Neural cell (in vitro differentiated cells): ENCODE data around the gene SLC25A47. TPM values are rescaled to one million over a fixed set of nuclear protein-coding genes. Genes with fewer than 3 reads are reported as not detected.
"Not testable (repeated sequence)": the region's sequence is repeated elsewhere in the genome, so short reads cannot be mapped to it uniquely, and the experiment has no call there.

Experiments used
- H2AFZ ChIP-seq: fragments of 200-600, 300-800 bp; sonication (generic), shearing (Covaris generic); 2 replicates; pipeline ENCODE4 v1.6.0; 2014; ENCODE audit warnings: low read depth, mild to moderate bottlenecking, antibody characterized with exemption, low read length, moderate library complexity
- H3F3A ChIP-seq: fragments of 200-600 bp; shearing (Covaris generic); 2 replicates; pipeline ENCODE4 v1.6.1; 2016; ENCODE audit warnings: mild to moderate bottlenecking, moderate library complexity, mixed read lengths, antibody characterized with exemption, low read length; ENCODE audit not compliant: insufficient read depth, poor library complexity, severe bottlenecking
- H3K27ac ChIP-seq: fragments of 200-600, 300-800 bp; sonication (generic), shearing (Covaris generic); 2 replicates; pipeline ENCODE4 v1.5.1; 2014; ENCODE audit warnings: mild to moderate bottlenecking, low read length, moderate library complexity
- H3K27me3 ChIP-seq: fragments of 300-800, 200-600 bp; sonication (generic), shearing (Covaris generic); 2 replicates; pipeline ENCODE4 v1.6.0; 2014; ENCODE audit warnings: mild to moderate bottlenecking, low read depth, low read length, moderate library complexity; ENCODE audit not compliant: insufficient read depth
- H3K36me3 ChIP-seq: fragments of 300-800, 200-600 bp; sonication (generic), shearing (Covaris generic); 2 replicates; pipeline ENCODE4 v1.5.1; 2014; ENCODE audit warnings: mild to moderate bottlenecking, antibody characterized with exemption, low read length, moderate library complexity; ENCODE audit not compliant: insufficient read depth
- H3K4me2 ChIP-seq: fragments of 300-800, 200-600 bp; sonication (generic), shearing (Covaris generic); 2 replicates; pipeline ENCODE4 v1.6.0; 2014; ENCODE audit warnings: mild to moderate bottlenecking, low read length
- H3K4me3 ChIP-seq: fragments of 300-800, 200-600 bp; sonication (generic), shearing (Covaris generic); 2 replicates; pipeline ENCODE4 v1.5.1; 2014; ENCODE audit warnings: mild to moderate bottlenecking, low read length, moderate library complexity
- H3K79me2 ChIP-seq: fragments of 200-600 bp; shearing (Covaris generic); replicated peaks from 2 replicates; pipeline ENCODE4 v1.6.0; 2014; ENCODE audit warnings: mild to moderate bottlenecking, low read length, moderate library complexity; ENCODE audit not compliant: insufficient read depth
- H3K9ac ChIP-seq: fragments of 300-800, 200-600 bp; sonication (generic), shearing (Covaris generic); 2 replicates; pipeline ENCODE4 v1.6.1; 2016; ENCODE audit warnings: mild to moderate bottlenecking, low read length, mixed read lengths
- H3K9me2 ChIP-seq: fragments of 200-600 bp; shearing (Covaris generic); 2 replicates; pipeline ENCODE4 v1.6.1; 2016; ENCODE audit warnings: mild to moderate bottlenecking, low read length, mixed read lengths; ENCODE audit not compliant: insufficient read depth
- H3K9me3 ChIP-seq: fragments of 200-600, 300-800 bp; sonication (generic), shearing (Covaris generic); 2 replicates; pipeline ENCODE4 v1.6.1; 2016; ENCODE audit warnings: mild to moderate bottlenecking, mixed run types, low read length, moderate library complexity, mixed read lengths
- H4K20me1 ChIP-seq: fragments of 200-600 bp; shearing (Covaris generic); 2 replicates; pipeline ENCODE4 v1.6.1; 2016; ENCODE audit warnings: mild to moderate bottlenecking, mixed run types; ENCODE audit not compliant: insufficient read depth
- CTCF ChIP-seq: fragments of 450-650 bp; IDR thresholded peaks from 2 replicates; pipeline ENCODE4 v1.5.1; 2014; ENCODE audit warnings: antibody characterized with exemption, mild to moderate bottlenecking, moderate library complexity; ENCODE audit not compliant: poor library complexity, severe bottlenecking
- EP300 ChIP-seq: fragments of 450-650 bp; conservative IDR thresholded peaks from 2 replicates; pipeline ENCODE4 v1.6.1; 2014; ENCODE audit warnings: antibody characterized with exemption, mild to moderate bottlenecking, moderate library complexity; ENCODE audit not compliant: poor library complexity, severe bottlenecking
- EZH2 ChIP-seq: fragments of 200-600, 300-800 bp; shearing (Covaris generic), sonication (generic); IDR thresholded peaks from 2 replicates; pipeline ENCODE4 v1.6.1; 2014; ENCODE audit warnings: antibody characterized with exemption, low read length, borderline replicate concordance, mild to moderate bottlenecking; ENCODE audit not compliant: insufficient read depth, poor library complexity, severe bottlenecking
- MXI1 ChIP-seq: fragments of 450-650 bp; conservative IDR thresholded peaks from 2 replicates; pipeline ENCODE4 v1.6.1; 2014; ENCODE audit warnings: antibody characterized with exemption, mild to moderate bottlenecking; ENCODE audit not compliant: poor library complexity, severe bottlenecking
- POLR2AphosphoS5 ChIP-seq: IDR thresholded peaks from 2 replicates; pipeline ENCODE4 v1.6.1; 2012
- RAD21 ChIP-seq: fragments of 450-650 bp; conservative IDR thresholded peaks from 2 replicates; pipeline ENCODE4 v1.6.1; 2014; ENCODE audit warnings: antibody characterized with exemption, mild to moderate bottlenecking, moderate library complexity
- REST ChIP-seq: IDR thresholded peaks from 2 replicates; pipeline ENCODE4 v1.6.1; 2012; ENCODE audit warnings: borderline replicate concordance
- SMC3 ChIP-seq: fragments of 450-650 bp; conservative IDR thresholded peaks from 2 replicates; pipeline ENCODE4 v1.6.1; 2014; ENCODE audit warnings: antibody characterized with exemption, mild to moderate bottlenecking, moderate library complexity; ENCODE audit not compliant: poor library complexity
- TAF1 ChIP-seq: IDR thresholded peaks from 2 replicates; pipeline ENCODE4 v1.6.1; 2012; ENCODE audit warnings: low read depth
- polyA plus RNA-seq: library from polyadenylated mRNA; depleted of rRNA; stranded (reverse); fragments of >200 nt; gene quantifications from 2 replicates; pipeline ENCODE4 v1.2.3, GENCODE V29; 2014

SLC25A47 gene
- polyA plus RNA-seq, 1 donor from 2014 or later = not detected

GRCh38 chr14:100282766-100283419 lies 40.2 kb upstream of the SLC25A47 start:
- TF ChIP-seq RAD21 (no peak), TAF1 (no peak), MXI1 (no peak), EZH2 (no peak), CTCF (no peak), POLR2AphosphoS5 (no peak), EP300 (no peak), REST (no peak), SMC3 (no peak)
- Histone ChIP-seq H3F3A (no peaks in the 10 kb centered on the region), H3K4me3 (no peak overlapping the region), H3K9ac (no peak overlapping the region), H2AFZ (no peak overlapping the region), H3K9me3 (no peaks in the 10 kb centered on the region), H3K79me2 (peaks cover 5% of the 10 kb centered on the region), H3K9me2 (no peaks in the 10 kb centered on the region), H3K4me2 (no peak overlapping the region), H3K27ac (no peak overlapping the region), H3K36me3 (no peaks in the 10 kb centered on the region), H4K20me1 (no peaks in the 10 kb centered on the region), H3K27me3 (no peaks in the 10 kb centered on the region)

- H3K27me3 ChIP-seq, H3K27ac ChIP-seq, H2AFZ ChIP-seq, H3F3A ChIP-seq, H3K9me3 ChIP-seq, H4K20me1 ChIP-seq, H3K79me2 ChIP-seq, H3K4me2 ChIP-seq, H3K4me3 ChIP-seq, H3K36me3 ChIP-seq, H3K9ac ChIP-seq, H3K9me2 ChIP-seq: not testable (repeated sequence)
Measured at GRCh38 chr14:100283436-100283835, 39.7 kb upstream of the SLC25A47 start.
